ENCODE results near the gene MSS51. TPM values are rescaled to one million over a fixed set of nuclear protein-coding genes. Genes with fewer than 3 reads are reported as not detected.

Gene MSS51
- polyA plus RNA-seq (2013, experiment 1 of 2) = 0.67 TPM
- polyA plus RNA-seq (2013, experiment 2 of 2) = 0.83 TPM

GRCh38 chr10:73433538-73433867, at the start of gene MSS51:
Gene MSS51 (minus strand): TSS chr10:73433561. CDS start chr10:73428284, 5,277 bp downstream.
- Histone ChIP-seq H3K18ac (ENCODE audit: low read length) (no peak within 1 kb of the TSS), H3K4ac (ENCODE audit: low read depth, low read length) (no peak within 1 kb of the TSS), H4K8ac (ENCODE audit: low read depth, low read length) (no peak within 1 kb of the TSS), H2BK5ac (ENCODE audit: low read length) (no peak within 1 kb of the TSS), H2AK5ac (ENCODE audit: low read length) (no peak within 1 kb of the TSS), H4K5ac (ENCODE audit: low read length) (no peak within 1 kb of the TSS), H3K4me3 (ENCODE audit: low read length) (no peak within 1 kb of the TSS), H3K23ac (ENCODE audit: low read length) (no peak within 1 kb of the TSS), H3K36me3 (ENCODE audit: control insufficient read depth, insufficient read depth, low read length) (no peaks in the 10 kb centered on the region), H2BK15ac (replicated peaks; ENCODE audit: low read depth) (no peak within 1 kb of the TSS), H3K4me2 (ENCODE audit: low read length) (no peak within 1 kb of the TSS), H3K27me3 (ENCODE audit: insufficient read depth, low read length, poor library complexity) (no peaks in the 10 kb centered on the region), H3K27ac (ENCODE audit: low read depth, low read length) (no peak within 1 kb of the TSS), H3K56ac (ENCODE audit: low read length) (no peak within 1 kb of the TSS), H3K9ac (ENCODE audit: low read length) (no peak within 1 kb of the TSS), H3K79me2 (ENCODE audit: control insufficient read depth, insufficient read depth, low read length) (no peaks in the 10 kb centered on the region), H3K4me1 (ENCODE audit: control insufficient read depth, low read depth, low read length) (no peaks in the 10 kb centered on the region), H3K79me1 (ENCODE audit: low read length) (no peaks in the 10 kb centered on the region), H2BK120ac (ENCODE audit: low read depth, low read length) (no peak within 1 kb of the TSS)
- DNase-seq = peak; percentile 34

- Histone ChIP-seq H2AK5ac (ENCODE audit: low read length) (no peak overlapping the region), H4K8ac (ENCODE audit: low read depth, low read length) (no peak overlapping the region), H3K4me1 (ENCODE audit: control insufficient read depth, low read depth, low read length) (no peaks in the 10 kb centered on the region), H3K4ac (ENCODE audit: low read depth, low read length) (no peak overlapping the region), H3K4me3 (ENCODE audit: low read length) (no peak overlapping the region), H3K36me3 (ENCODE audit: control insufficient read depth, insufficient read depth, low read length) (no peaks in the 10 kb centered on the region), H2BK5ac (ENCODE audit: low read length) (no peak overlapping the region), H3K4me2 (ENCODE audit: low read length) (no peak overlapping the region), H3K18ac (ENCODE audit: low read length) (no peak overlapping the region), H4K5ac (ENCODE audit: low read length) (no peak overlapping the region), H3K79me1 (ENCODE audit: low read length) (no peaks in the 10 kb centered on the region), H3K9ac (ENCODE audit: low read length) (no peak overlapping the region), H2BK120ac (ENCODE audit: low read depth, low read length) (no peak overlapping the region), H3K79me2 (ENCODE audit: control insufficient read depth, insufficient read depth, low read length) (no peaks in the 10 kb centered on the region), H3K23ac (ENCODE audit: low read length) (no peak overlapping the region), H3K27ac (ENCODE audit: low read depth, low read length) (no peak overlapping the region), H3K56ac (ENCODE audit: low read length) (no peak overlapping the region), H2BK15ac (replicated peaks; ENCODE audit: low read depth) (no peak overlapping the region), H3K27me3 (ENCODE audit: insufficient read depth, low read length, poor library complexity) (no peaks in the 10 kb centered on the region)
- WGBS (ENCODE audit: extremely low coverage, insufficient coverage, low lambda C conversion rate) = 100% methylated on average over 2 of the region's 7 CpGs
- DNase-seq = peak; percentile 55
These were observed 46.8 kb upstream of the MSS51 start for GRCh38 chr10:73480158-73480557.

GRCh38 chr10:73478636-73479035, 45.3 kb upstream of the MSS51 start:
- no peaks in the 10 kb centered on the region for H3K79me2 ChIP-seq (ENCODE audit: control insufficient read depth, insufficient read depth, low read length)
- H4K5ac ChIP-seq (ENCODE audit: low read length) = no peak overlapping the region
- DNase-seq = no peak
- H2BK15ac ChIP-seq (replicated peaks; ENCODE audit: low read depth) = no peak overlapping the region
- no peaks in the 10 kb centered on the region for H3K4me1 ChIP-seq (ENCODE audit: control insufficient read depth, low read depth, low read length)
- no peak overlapping the region for H3K4me2 ChIP-seq (ENCODE audit: low read length)
- no peak overlapping the region for H3K27ac ChIP-seq (ENCODE audit: low read depth, low read length)
- H3K4ac ChIP-seq (ENCODE audit: low read depth, low read length) = no peak overlapping the region
- H2BK120ac ChIP-seq (ENCODE audit: low read depth, low read length) = no peak overlapping the region
- no peak overlapping the region for H3K56ac ChIP-seq (ENCODE audit: low read length)
- no peak overlapping the region for H3K9ac ChIP-seq (ENCODE audit: low read length)
- H2BK5ac ChIP-seq (ENCODE audit: low read length) = no peak overlapping the region
- H3K23ac ChIP-seq (ENCODE audit: low read length) = no peak overlapping the region
- no peak overlapping the region for H4K8ac ChIP-seq (ENCODE audit: low read depth, low read length)
- no peak overlapping the region for H3K4me3 ChIP-seq (ENCODE audit: low read length)
- no peak overlapping the region for H2AK5ac ChIP-seq (ENCODE audit: low read length)
- no CpG with 5 or more reads among the region's 3 CpGs for WGBS (ENCODE audit: extremely low coverage, insufficient coverage, low lambda C conversion rate)
- H3K36me3 ChIP-seq (ENCODE audit: control insufficient read depth, insufficient read depth, low read length) = no peaks in the 10 kb centered on the region
- H3K27me3 ChIP-seq (ENCODE audit: insufficient read depth, low read length, poor library complexity) = no peaks in the 10 kb centered on the region
- H3K79me1 ChIP-seq (ENCODE audit: low read length) = no peaks in the 10 kb centered on the region
- no peak overlapping the region for H3K18ac ChIP-seq (ENCODE audit: low read length)

- Histone ChIP-seq H3K36me3 (ENCODE audit: control insufficient read depth, insufficient read depth, low read length) (no peaks in the 10 kb centered on the region), H3K9ac (ENCODE audit: low read length) (no peak overlapping the region), H3K4me2 (ENCODE audit: low read length) (no peak overlapping the region), H3K27ac (ENCODE audit: low read depth, low read length) (no peak overlapping the region), H3K56ac (ENCODE audit: low read length) (no peak overlapping the region), H4K5ac (ENCODE audit: low read length) (no peak overlapping the region), H3K79me1 (ENCODE audit: low read length) (no peaks in the 10 kb centered on the region), H3K79me2 (ENCODE audit: control insufficient read depth, insufficient read depth, low read length) (no peaks in the 10 kb centered on the region), H2BK120ac (ENCODE audit: low read depth, low read length) (no peak overlapping the region), H3K4me1 (ENCODE audit: control insufficient read depth, low read depth, low read length) (no peaks in the 10 kb centered on the region), H3K27me3 (ENCODE audit: insufficient read depth, low read length, poor library complexity) (no peaks in the 10 kb centered on the region), H3K4ac (ENCODE audit: low read depth, low read length) (no peak overlapping the region), H2BK15ac (replicated peaks; ENCODE audit: low read depth) (no peak overlapping the region), H3K23ac (ENCODE audit: low read length) (no peak overlapping the region), H2BK5ac (ENCODE audit: low read length) (no peak overlapping the region), H2AK5ac (ENCODE audit: low read length) (no peak overlapping the region), H3K4me3 (ENCODE audit: low read length) (no peak overlapping the region), H3K18ac (ENCODE audit: low read length) (no peak overlapping the region), H4K8ac (ENCODE audit: low read depth, low read length) (no peak overlapping the region)
- no peak for DNase-seq
- no CpG with 5 or more reads among the region's 3 CpGs for WGBS (ENCODE audit: extremely low coverage, insufficient coverage, low lambda C conversion rate)
These were observed 37.9 kb upstream of the MSS51 start for GRCh38 chr10:73471226-73471625.

- no peak overlapping the region for H3K27ac ChIP-seq (ENCODE audit: low read depth, low read length)
These were observed 36.2 kb upstream of the MSS51 start for GRCh38 chr10:73469579-73469978.

GRCh38 chr10:73467206-73467605, 33.8 kb upstream of the MSS51 start:
- Histone ChIP-seq H3K4me2 (ENCODE audit: low read length) (no peak overlapping the region), H2BK15ac (replicated peaks; ENCODE audit: low read depth) (no peak overlapping the region), H3K36me3 (ENCODE audit: control insufficient read depth, insufficient read depth, low read length) (no peaks in the 10 kb centered on the region), H3K4ac (ENCODE audit: low read depth, low read length) (no peak overlapping the region), H2AK5ac (ENCODE audit: low read length) (no peak overlapping the region), H3K27me3 (ENCODE audit: insufficient read depth, low read length, poor library complexity) (no peaks in the 10 kb centered on the region), H3K56ac (ENCODE audit: low read length) (no peak overlapping the region), H3K4me1 (ENCODE audit: control insufficient read depth, low read depth, low read length) (no peaks in the 10 kb centered on the region), H3K79me2 (ENCODE audit: control insufficient read depth, insufficient read depth, low read length) (no peaks in the 10 kb centered on the region), H3K23ac (ENCODE audit: low read length) (no peak overlapping the region), H3K27ac (ENCODE audit: low read depth, low read length) (no peak overlapping the region), H4K5ac (ENCODE audit: low read length) (no peak overlapping the region), H4K8ac (ENCODE audit: low read depth, low read length) (no peak overlapping the region), H3K9ac (ENCODE audit: low read length) (no peak overlapping the region), H3K4me3 (ENCODE audit: low read length) (no peak overlapping the region), H2BK120ac (ENCODE audit: low read depth, low read length) (no peak overlapping the region), H2BK5ac (ENCODE audit: low read length) (no peak overlapping the region), H3K79me1 (ENCODE audit: low read length) (no peaks in the 10 kb centered on the region), H3K18ac (ENCODE audit: low read length) (no peak overlapping the region)
- WGBS (ENCODE audit: extremely low coverage, insufficient coverage, low lambda C conversion rate) = no CpG with 5 or more reads among the region's 2 CpGs
- DNase-seq = no peak

More at GRCh38 chr10:73469579-73469978, 36.2 kb upstream of the MSS51 start:
- H3K4me2 ChIP-seq (ENCODE audit: low read length) = no peak overlapping the region
- H4K8ac ChIP-seq (ENCODE audit: low read depth, low read length) = no peak overlapping the region
- no peak overlapping the region for H3K4ac ChIP-seq (ENCODE audit: low read depth, low read length)
- no peaks in the 10 kb centered on the region for H3K79me1 ChIP-seq (ENCODE audit: low read length)
- no peaks in the 10 kb centered on the region for H3K27me3 ChIP-seq (ENCODE audit: insufficient read depth, low read length, poor library complexity)
- H2BK15ac ChIP-seq (replicated peaks; ENCODE audit: low read depth) = no peak overlapping the region
- no peak overlapping the region for H2BK120ac ChIP-seq (ENCODE audit: low read depth, low read length)
- no peak for DNase-seq
- H3K23ac ChIP-seq (ENCODE audit: low read length) = no peak overlapping the region
- H3K56ac ChIP-seq (ENCODE audit: low read length) = no peak overlapping the region
- H4K5ac ChIP-seq (ENCODE audit: low read length) = no peak overlapping the region
- no peak overlapping the region for H3K18ac ChIP-seq (ENCODE audit: low read length)
- H3K4me1 ChIP-seq (ENCODE audit: control insufficient read depth, low read depth, low read length) = no peaks in the 10 kb centered on the region
- H2AK5ac ChIP-seq (ENCODE audit: low read length) = no peak overlapping the region
- no peaks in the 10 kb centered on the region for H3K36me3 ChIP-seq (ENCODE audit: control insufficient read depth, insufficient read depth, low read length)
- H2BK5ac ChIP-seq (ENCODE audit: low read length) = no peak overlapping the region
- H3K4me3 ChIP-seq (ENCODE audit: low read length) = no peak overlapping the region
- H3K79me2 ChIP-seq (ENCODE audit: control insufficient read depth, insufficient read depth, low read length) = no peaks in the 10 kb centered on the region
- no peak overlapping the region for H3K9ac ChIP-seq (ENCODE audit: low read length)

Data from mesendoderm (in vitro differentiated cells).